Mesendoderm (in vitro differentiated cells): ENCODE data around the gene OSBPL1A.

Experiments used
- DNase-seq: peaks from one replicate; pipeline ENCODE4 v3.0.0; 2013
- H2AK5ac ChIP-seq: 2 replicates; pipeline ENCODE4 v1.6.1; 2013; ENCODE audit warnings: low read length, inconsistent platforms
- H2BK120ac ChIP-seq: 2 replicates; pipeline ENCODE4 v1.6.1; 2013; ENCODE audit warnings: low read depth, mild to moderate bottlenecking, low read length, moderate library complexity, mixed read lengths
- H2BK15ac ChIP-seq: replicated peaks from 2 replicates; pipeline ENCODE4 v1.6.1; 2013; ENCODE audit warnings: low read depth, mild to moderate bottlenecking, moderate library complexity
- H2BK5ac ChIP-seq: 2 replicates; pipeline ENCODE4 v1.6.1; 2013; ENCODE audit warnings: low read length, inconsistent platforms
- H3K18ac ChIP-seq: 2 replicates; pipeline ENCODE4 v1.6.1; 2013; ENCODE audit warnings: mild to moderate bottlenecking, low read length, mixed read lengths
- H3K23ac ChIP-seq: one replicate; pipeline ENCODE4 v1.6.1; 2013; ENCODE audit warnings: low read length
- H3K27ac ChIP-seq: 2 replicates; pipeline ENCODE4 v1.5.1; 2013; ENCODE audit warnings: low read depth, mild to moderate bottlenecking, inconsistent platforms, low read length, moderate library complexity
- H3K27me3 ChIP-seq: 2 replicates; pipeline ENCODE4 v1.6.1; 2013; ENCODE audit warnings: low read length, control low read depth, mild to moderate bottlenecking, inconsistent platforms; ENCODE audit not compliant: insufficient read depth, poor library complexity
- H3K36me3 ChIP-seq: 2 replicates; pipeline ENCODE4 v1.6.1; 2013; ENCODE audit warnings: low read length, inconsistent platforms; ENCODE audit not compliant: control insufficient read depth, insufficient read depth
- H3K4ac ChIP-seq: one replicate; pipeline ENCODE4 v1.6.1; 2013; ENCODE audit warnings: low read depth, mild to moderate bottlenecking, low read length, moderate library complexity
- H3K4me1 ChIP-seq: 2 replicates; pipeline ENCODE4 v1.6.1; 2013; ENCODE audit warnings: low read depth, low read length, inconsistent platforms; ENCODE audit not compliant: control insufficient read depth
- H3K4me2 ChIP-seq: 2 replicates; pipeline ENCODE4 v1.6.1; 2013; ENCODE audit warnings: low read length
- H3K4me3 ChIP-seq: 2 replicates; pipeline ENCODE4 v1.5.1; 2013; ENCODE audit warnings: mild to moderate bottlenecking, low read length
- H3K56ac ChIP-seq: one replicate; pipeline ENCODE4 v1.6.1; 2013; ENCODE audit warnings: low read length
- H3K79me1 ChIP-seq: 2 replicates; pipeline ENCODE4 v1.6.1; 2013; ENCODE audit warnings: low read length, inconsistent platforms
- H3K79me2 ChIP-seq: 2 replicates; pipeline ENCODE4 v1.6.1; 2013; ENCODE audit warnings: mild to moderate bottlenecking, low read length; ENCODE audit not compliant: control insufficient read depth, insufficient read depth
- H3K9ac ChIP-seq: 2 replicates; pipeline ENCODE4 v1.6.1; 2013; ENCODE audit warnings: low read length, inconsistent platforms
- H4K5ac ChIP-seq: one replicate; pipeline ENCODE4 v1.6.1; 2013; ENCODE audit warnings: low read length
- H4K8ac ChIP-seq: one replicate; pipeline ENCODE4 v1.6.1; 2013; ENCODE audit warnings: low read depth, mild to moderate bottlenecking, control low read depth, low read length, moderate library complexity
- WGBS: extraction: QIAGEN DNeasy Blood & Tissue Kit; methylation state at CpG from one replicate; pipeline ENCODE4 v1.1.7; 2013; ENCODE audit warnings: low lambda C conversion rate, missing lambda C conversion rate; ENCODE audit not compliant: insufficient coverage; ENCODE audit errors: extremely low coverage; 5-methylcytosine and 5-hydroxymethylcytosine counted together

The OSBPL1A gene

DNA sequence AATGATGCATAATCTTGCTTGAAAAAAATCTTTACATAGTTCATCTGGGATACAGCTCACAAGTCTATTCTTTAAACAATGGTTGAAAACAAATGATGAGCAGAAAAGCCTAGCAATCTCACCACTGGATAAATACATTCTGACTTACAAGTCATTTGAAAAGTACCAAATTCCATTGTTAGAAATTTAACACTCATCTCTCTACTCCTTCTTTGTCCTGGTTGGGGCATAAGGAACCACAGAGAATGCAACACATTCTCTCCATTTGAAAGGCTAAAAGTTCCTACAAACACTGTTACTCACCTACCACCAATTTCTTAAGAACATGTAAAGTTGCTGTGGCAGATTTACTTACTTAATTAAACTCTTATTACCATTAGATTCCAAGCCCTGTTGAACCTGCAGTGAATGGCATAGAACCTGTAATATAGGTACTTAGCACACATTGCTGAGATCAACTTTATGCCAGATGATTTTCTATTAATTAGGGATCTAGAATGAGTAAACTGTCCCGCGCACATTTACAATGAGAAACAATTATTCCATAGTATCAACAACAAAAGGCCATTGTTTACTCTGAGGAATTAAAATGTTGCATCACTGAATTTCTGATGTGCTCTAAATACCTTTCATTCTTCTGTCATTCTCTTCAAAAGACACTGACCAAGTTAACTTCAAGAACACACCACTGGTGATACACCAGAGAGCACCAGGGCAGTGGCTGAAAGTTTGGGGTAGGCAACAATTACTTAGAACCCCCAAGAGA lies 189.2 kb downstream of the OSBPL1A start:
- no peaks in the 10 kb centered on the region for H3K79me1 ChIP-seq
- DNase-seq: peak; percentile 37
- no peaks in the 10 kb centered on the region for H3K27me3 ChIP-seq
- H3K9ac ChIP-seq: no peak overlapping the region
- H3K79me2 ChIP-seq: no peaks in the 10 kb centered on the region
- no peak overlapping the region for H3K4me2 ChIP-seq
- H3K4me1 ChIP-seq: no peaks in the 10 kb centered on the region
- H4K8ac ChIP-seq: no peak overlapping the region
- H3K36me3 ChIP-seq: no peaks in the 10 kb centered on the region
- H3K4me3 ChIP-seq: no peak overlapping the region
- H3K18ac ChIP-seq: no peak overlapping the region
- no peak overlapping the region for H3K23ac ChIP-seq
- H3K56ac ChIP-seq: no peak overlapping the region
- no peak overlapping the region for H3K4ac ChIP-seq
- WGBS: no CpG with 5 or more reads among the region's 2 CpGs
- H4K5ac ChIP-seq: no peak overlapping the region
- no peak overlapping the region for H2BK15ac ChIP-seq
- H2BK5ac ChIP-seq: no peak overlapping the region
- no peak overlapping the region for H2AK5ac ChIP-seq
- H2BK120ac ChIP-seq: no peak overlapping the region
- no peak overlapping the region for H3K27ac ChIP-seq

DNA sequence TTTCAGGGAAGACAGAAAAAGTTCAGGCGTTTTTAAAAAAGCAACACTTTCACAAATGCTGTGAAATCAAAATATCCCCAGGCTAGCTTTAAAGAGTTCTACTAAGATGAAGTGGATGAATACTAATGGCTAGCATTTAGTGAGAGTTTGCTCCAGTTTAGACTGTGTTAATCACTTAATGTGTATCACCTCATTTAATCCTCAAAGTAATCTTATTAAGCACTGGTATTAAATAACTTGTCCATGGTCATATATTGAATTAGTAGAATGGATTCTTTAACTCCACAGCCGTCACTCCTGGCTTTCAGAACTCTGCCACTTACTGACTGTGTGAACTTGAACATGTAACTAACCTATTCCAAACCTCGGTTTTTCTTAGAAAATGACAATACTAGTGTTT lies 192.7 kb downstream of the OSBPL1A start:
- no peak overlapping the region for H3K27ac ChIP-seq
- no peak overlapping the region for H3K23ac ChIP-seq
- H3K4me2 ChIP-seq: no peak overlapping the region
- no peaks in the 10 kb centered on the region for H3K4me1 ChIP-seq
- no peaks in the 10 kb centered on the region for H3K27me3 ChIP-seq
- no peak overlapping the region for H3K18ac ChIP-seq
- H2BK5ac ChIP-seq: no peak overlapping the region
- H3K79me1 ChIP-seq: no peaks in the 10 kb centered on the region
- no peak overlapping the region for H2BK15ac ChIP-seq
- no peak overlapping the region for H2AK5ac ChIP-seq
- H2BK120ac ChIP-seq: no peak overlapping the region
- H3K36me3 ChIP-seq: no peaks in the 10 kb centered on the region
- H3K4me3 ChIP-seq: no peak overlapping the region
- H3K56ac ChIP-seq: no peak overlapping the region
- H4K8ac ChIP-seq: no peak overlapping the region
- H3K9ac ChIP-seq: no peak overlapping the region
- no peak overlapping the region for H3K4ac ChIP-seq
- WGBS: no CpG with 5 or more reads among the region's 3 CpGs
- no peak overlapping the region for H4K5ac ChIP-seq
- no peaks in the 10 kb centered on the region for H3K79me2 ChIP-seq
- no peak for DNase-seq

- whole genome bisulfite sequencing: no CpG with 5 or more reads among the region's 8 CpGs
- peak overlapping the region; percentile 28 for H4K8ac ChIP-seq
- no peak overlapping the region for H3K4ac ChIP-seq
- no peak overlapping the region for H2BK120ac ChIP-seq
- H3K79me1 ChIP-seq: no peaks in the 10 kb centered on the region
- no peak overlapping the region for H2AK5ac ChIP-seq
- H3K4me2 ChIP-seq: no peak overlapping the region
- H3K4me1 ChIP-seq: no peaks in the 10 kb centered on the region
- H4K5ac ChIP-seq: no peak overlapping the region
- H2BK15ac ChIP-seq: no peak overlapping the region
- no peak overlapping the region for H3K27ac ChIP-seq
- no peak overlapping the region for H3K18ac ChIP-seq
- H3K9ac ChIP-seq: no peak overlapping the region
- no peak overlapping the region for H3K23ac ChIP-seq
- no peaks in the 10 kb centered on the region for H3K36me3 ChIP-seq
- no peak overlapping the region for H2BK5ac ChIP-seq
- no peaks in the 10 kb centered on the region for H3K27me3 ChIP-seq
- H3K79me2 ChIP-seq: no peaks in the 10 kb centered on the region
- no peak overlapping the region for H3K4me3 ChIP-seq
- H3K56ac ChIP-seq: no peak overlapping the region
- no peak for DNase-seq
Observed at GRCh38 chr18:24201699-24202687, 195.6 kb downstream of the OSBPL1A start.

- Histone ChIP-seq H3K36me3 (no peaks in the 10 kb centered on the region), H3K4ac (no peak overlapping the region), H3K56ac (no peak overlapping the region), H3K9ac (no peak overlapping the region), H4K8ac (no peak overlapping the region), H3K4me1 (no peaks in the 10 kb centered on the region), H2BK15ac (no peak overlapping the region), H3K27me3 (no peaks in the 10 kb centered on the region), H3K23ac (no peak overlapping the region), H4K5ac (no peak overlapping the region), H3K18ac (no peak overlapping the region), H3K79me1 (no peaks in the 10 kb centered on the region), H3K4me3 (no peak overlapping the region), H3K27ac (no peak overlapping the region), H3K79me2 (no peaks in the 10 kb centered on the region), H2BK120ac (no peak overlapping the region), H3K4me2 (no peak overlapping the region), H2BK5ac (no peak overlapping the region), H2AK5ac (no peak overlapping the region)
- no CpG with 5 or more reads among the region's 11 CpGs for WGBS
- no peak for DNase-seq
Observed at GRCh38 chr18:24200494-24201290, 196.9 kb downstream of the OSBPL1A start.

DNA sequence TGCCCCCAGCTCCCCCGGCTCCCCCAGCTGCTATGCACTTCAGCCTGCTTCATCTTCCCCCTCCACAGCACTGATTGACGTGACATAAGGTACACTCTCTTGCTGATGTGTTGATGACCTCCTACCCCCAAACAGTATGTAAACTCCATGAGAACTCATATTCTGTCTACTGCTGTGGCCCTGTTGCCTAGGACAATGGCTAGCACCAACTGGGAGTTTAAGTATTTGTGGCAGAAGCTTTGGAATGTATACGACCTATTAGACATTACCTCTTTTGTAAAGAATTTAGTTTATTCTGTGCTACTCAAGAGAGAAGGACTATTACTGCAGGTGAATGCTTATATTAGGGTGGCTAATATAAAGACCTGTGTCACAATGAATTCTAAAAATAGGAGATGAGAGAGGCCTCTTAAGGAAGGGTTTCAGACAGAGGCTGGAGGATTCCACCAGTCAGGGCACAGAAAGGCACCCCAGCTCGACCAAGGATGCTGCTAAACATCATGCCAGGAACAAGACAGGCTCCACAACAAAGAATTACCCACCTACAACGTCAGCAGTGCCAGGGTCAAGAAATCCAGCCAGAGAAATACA lies 198.2 kb downstream of the OSBPL1A start:
- DNase-seq: peak; percentile 19
- H3K36me3 ChIP-seq: no peaks in the 10 kb centered on the region
- no peak overlapping the region for H3K27ac ChIP-seq
- no peak overlapping the region for H3K4me2 ChIP-seq
- H3K18ac ChIP-seq: no peak overlapping the region
- no peak overlapping the region for H2BK5ac ChIP-seq
- no CpG with 5 or more reads among the region's 5 CpGs for whole genome bisulfite sequencing
- H2BK15ac ChIP-seq: no peak overlapping the region
- H3K27me3 ChIP-seq: no peaks in the 10 kb centered on the region
- no peak overlapping the region for H4K8ac ChIP-seq
- H3K79me2 ChIP-seq: no peaks in the 10 kb centered on the region
- H3K4me3 ChIP-seq: no peak overlapping the region
- H2BK120ac ChIP-seq: no peak overlapping the region
- H3K79me1 ChIP-seq: no peaks in the 10 kb centered on the region
- H3K56ac ChIP-seq: no peak overlapping the region
- no peaks in the 10 kb centered on the region for H3K4me1 ChIP-seq
- no peak overlapping the region for H2AK5ac ChIP-seq
- H4K5ac ChIP-seq: no peak overlapping the region
- H3K4ac ChIP-seq: no peak overlapping the region
- no peak overlapping the region for H3K23ac ChIP-seq
- H3K9ac ChIP-seq: no peak overlapping the region
